GM18951 (cell line): Measurements from ENCODE around the gene PAPSS2.
"Not testable (repeated sequence)": the region's sequence is repeated elsewhere in the genome, so short reads cannot be mapped to it uniquely, and the experiment has no call there.

Experiments used
- POLR2A ChIP-seq: IDR thresholded peaks from 4 replicates; pipeline ENCODE4 v1.6.1; 2011; ENCODE audit warnings: mild to moderate bottlenecking; ENCODE audit not compliant: insufficient read length, insufficient read depth; ENCODE audit errors: extremely low read depth
- in situ Hi-C: fragments of 300-500 bp; cut with MboI; formaldehyde crosslinking; loops from one replicate; pipeline ENCODE4 v1.12.0; 2022; ENCODE audit warnings: low sequenced_read_pairs, mixed read lengths, inconsistent platforms; ENCODE audit not compliant: unreplicated experiment

PAPSS2 gene

GRCh38 chr10:87630171-87630570 lies 29.5 kb upstream of the PAPSS2 start:
- in situ Hi-C loops, result no loop called here
- TF ChIP-seq POLR2A, result no peak

DNA sequence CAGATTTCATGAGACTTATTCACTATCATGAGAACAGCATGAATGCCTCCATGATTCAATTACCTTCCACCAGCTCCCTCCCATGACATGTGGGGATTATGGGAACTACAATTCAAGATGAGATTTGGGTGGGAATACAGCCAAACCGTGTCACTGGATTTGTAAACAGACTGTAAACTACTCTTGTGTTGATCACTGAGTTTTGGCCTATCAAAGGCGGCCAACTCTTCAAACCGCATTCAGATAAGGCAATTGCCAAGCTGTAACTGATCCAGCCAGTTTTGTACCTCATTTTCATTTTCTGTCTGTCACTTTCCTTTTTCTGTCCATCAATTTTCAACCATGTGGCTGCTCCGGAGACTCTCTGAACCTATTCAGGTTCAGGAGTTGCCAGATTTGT lies 27.2 kb upstream of the PAPSS2 start:
- in situ Hi-C loops, result no loop called here
- TF ChIP-seq POLR2A, result no peak

DNA sequence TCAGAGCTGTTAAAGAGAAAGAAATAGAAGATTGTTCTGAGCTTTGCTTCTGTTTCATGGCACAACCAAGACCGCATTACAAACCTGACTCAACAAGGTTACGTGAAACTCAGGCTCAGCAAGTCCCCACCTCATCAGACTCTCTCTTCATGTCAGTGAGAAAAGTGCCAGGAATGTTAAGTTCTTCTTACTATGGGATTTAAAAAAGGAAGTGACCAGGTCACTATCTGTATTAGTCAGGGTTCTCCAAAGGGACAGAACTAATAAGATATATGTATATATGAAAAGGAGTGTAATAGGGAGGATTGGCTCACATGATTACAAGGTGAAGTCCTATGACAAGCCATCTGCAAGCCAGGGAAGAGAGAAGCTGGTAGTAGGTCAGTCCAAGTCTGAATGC lies 25.4 kb upstream of the PAPSS2 start:
- TF ChIP-seq POLR2A, result no peak
- in situ Hi-C loops, result no loop called here

GRCh38 chr10:87635498-87636312 lies 24.0 kb upstream of the PAPSS2 start:
- TF ChIP-seq POLR2A, result no peak
- in situ Hi-C loops, result no loop called here

- no peak for TF ChIP-seq POLR2A
- in situ Hi-C loops, result no loop called here
Observed at GRCh38 chr10:87636313-87636915, 23.3 kb upstream of the PAPSS2 start.

- no peak for TF ChIP-seq POLR2A
- in situ Hi-C loops, result no loop called here
Observed at GRCh38 chr10:87639493-87639892, 20.2 kb upstream of the PAPSS2 start.

GRCh38 chr10:87640043-87640442 lies 19.6 kb upstream of the PAPSS2 start:
- in situ Hi-C loops, result no loop called here
- no peak for TF ChIP-seq POLR2A

GRCh38 chr10:87642486-87642885 lies 17.2 kb upstream of the PAPSS2 start:
- in situ Hi-C loops, result no loop called here
- no peak for TF ChIP-seq POLR2A

DNA sequence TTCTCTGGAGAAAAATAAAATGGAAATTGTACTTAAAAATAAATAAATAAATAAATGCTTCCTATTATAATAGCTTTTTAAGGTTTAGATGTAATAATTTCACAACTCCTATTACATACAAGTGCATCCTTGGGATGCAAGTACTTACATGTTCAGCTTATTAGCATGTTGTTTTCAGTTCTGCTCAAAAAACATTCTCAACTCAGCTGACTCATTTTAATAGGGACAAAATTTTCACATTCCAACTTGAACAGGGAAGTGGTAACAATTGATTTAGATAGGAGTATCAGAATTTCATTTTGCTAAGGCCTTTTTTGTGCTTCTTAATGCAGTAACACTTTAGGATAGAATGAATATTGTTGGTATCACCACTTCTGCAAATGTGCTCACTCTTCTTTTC lies 16.7 kb upstream of the PAPSS2 start:
- in situ Hi-C loops, result no loop called here
- TF ChIP-seq POLR2A, result no peak

DNA sequence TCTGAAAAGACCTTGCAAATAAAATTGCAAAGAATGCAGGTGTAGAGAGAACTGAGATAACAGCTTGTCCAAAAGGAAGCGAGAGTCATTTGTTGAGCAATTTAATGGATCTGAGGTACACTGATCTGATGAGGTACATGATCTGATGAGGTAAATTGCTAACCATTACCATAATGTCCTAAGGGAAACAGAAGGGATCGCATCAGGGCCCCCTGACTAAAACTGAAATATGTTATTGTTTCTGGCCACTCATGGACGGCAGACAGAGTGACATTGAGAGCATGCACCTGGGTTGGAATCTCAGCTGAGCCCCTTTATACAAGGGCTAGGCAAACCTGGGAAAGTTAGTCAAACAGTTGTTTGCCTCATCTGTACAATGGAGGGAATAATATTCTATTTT lies 15.8 kb upstream of the PAPSS2 start:
- no peak for TF ChIP-seq POLR2A
- in situ Hi-C loops, result no loop called here

DNA sequence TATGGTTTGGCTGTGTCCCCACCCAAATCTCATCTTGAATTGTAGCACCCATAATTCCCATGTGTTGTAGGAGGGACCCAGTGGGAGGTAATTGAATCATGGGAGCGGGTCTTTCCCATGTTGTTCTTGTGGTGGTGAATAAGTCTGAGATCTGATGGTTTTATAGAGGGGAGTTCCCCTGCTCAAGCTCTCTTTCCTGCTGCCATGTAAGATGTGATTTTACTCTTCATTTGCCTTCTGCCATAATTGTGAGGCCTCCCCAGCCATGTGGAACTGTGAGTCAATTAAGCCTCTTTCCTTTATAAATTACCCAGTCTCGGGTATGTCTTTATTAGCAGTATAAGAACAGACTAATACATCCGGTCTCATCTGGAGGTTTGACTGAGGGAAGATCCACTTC lies 15.2 kb upstream of the PAPSS2 start:
- in situ Hi-C loops, result not testable (repeated sequence)

GRCh38 chr10:87646192-87646909 lies 13.3 kb upstream of the PAPSS2 start:
- no peak for TF ChIP-seq POLR2A
- in situ Hi-C loops, result no loop called here

DNA sequence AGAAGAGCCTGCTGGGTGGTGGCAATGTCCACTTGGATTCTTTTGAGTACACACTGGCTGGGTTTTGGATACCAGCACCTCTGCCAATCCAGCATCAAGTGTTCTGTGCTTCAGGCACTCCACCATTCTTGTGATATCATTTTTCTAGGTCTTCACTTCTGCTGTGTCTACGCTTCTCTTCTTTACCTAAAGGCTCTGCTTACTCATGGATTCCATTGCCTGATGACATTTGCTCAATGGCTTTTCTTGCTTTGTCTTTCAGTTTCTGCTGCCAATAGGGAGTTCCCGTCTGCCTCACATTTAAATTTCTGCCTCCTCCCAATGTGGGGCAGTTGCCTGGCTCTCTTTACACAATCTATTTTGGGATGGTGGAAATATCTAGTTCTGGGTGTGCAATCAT lies 12.7 kb upstream of the PAPSS2 start:
- in situ Hi-C loops, result no loop called here

GRCh38 chr10:87650838-87651589 lies 8.7 kb upstream of the PAPSS2 start:
- in situ Hi-C loops, result no loop called here
- TF ChIP-seq POLR2A, result no peak

More for the DNA sequence above, 12.7 kb upstream of the PAPSS2 start:
- TF ChIP-seq POLR2A, result no peak

- in situ Hi-C loops, result no loop called here
- no peak for TF ChIP-seq POLR2A
Observed at GRCh38 chr10:87651801-87652200, 7.9 kb upstream of the PAPSS2 start.
